Neuron (in vitro differentiated cells): ENCODE data around the gene TEDDM1.
"Not testable (repeated sequence)": the region's sequence is repeated elsewhere in the genome, so short reads cannot be mapped to it uniquely, and the experiment has no call there.

ENCODE experiments used
- H2AFZ ChIP-seq: one replicate; pipeline ENCODE4 v1.6.1; 2013; ENCODE audit warnings: low read depth, mild to moderate bottlenecking, inconsistent platforms, low read length, moderate library complexity
- H3K27me3 ChIP-seq: one replicate; pipeline ENCODE4 v1.6.1; 2013; ENCODE audit warnings: low read length; ENCODE audit not compliant: insufficient read depth
- H3K36me3 ChIP-seq: one replicate; pipeline ENCODE4 v1.6.1; 2013; ENCODE audit warnings: low read length; ENCODE audit not compliant: insufficient read depth
- H3K4me1 ChIP-seq: one replicate; pipeline ENCODE4 v1.6.1; 2013; ENCODE audit warnings: low read length; ENCODE audit not compliant: insufficient read depth
- H3K4me3 ChIP-seq: 2 replicates; pipeline ENCODE4 v1.5.1; 2013; ENCODE audit warnings: mild to moderate bottlenecking, low read length, moderate library complexity
- H3K9me3 ChIP-seq: one replicate; pipeline ENCODE4 v1.6.1; 2013; ENCODE audit warnings: low read length

The TEDDM1 gene

GRCh38 chr1:182400567-182400966 lies at the start of gene TEDDM1:
TSS of gene TEDDM1 (minus strand) at chr1:182400667. CDS start at chr1:182400485, 182 bp downstream.
- no peaks in the 10 kb centered on the region for H3K9me3 ChIP-seq
- no peaks in the 10 kb centered on the region for H3K36me3 ChIP-seq
- no peak within 1 kb of the TSS for H2AFZ ChIP-seq
- peaks cover 3% of the 10 kb centered on the region for H3K4me1 ChIP-seq
- no peak within 1 kb of the TSS for H3K4me3 ChIP-seq
- no peaks in the 10 kb centered on the region for H3K27me3 ChIP-seq

- H2AFZ ChIP-seq, result no peak within 1 kb of the TSS
- no peaks in the 10 kb centered on the region for H3K4me1 ChIP-seq
- no peaks in the 10 kb centered on the region for H3K36me3 ChIP-seq
- no peaks in the 10 kb centered on the region for H3K9me3 ChIP-seq
- no peak within 1 kb of the TSS for H3K4me3 ChIP-seq
- peaks cover 2% of the 10 kb centered on the region for H3K27me3 ChIP-seq
Observed at GRCh38 chr1:182450087-182450486, 49.6 kb upstream of the TEDDM1 start, which contains the start of gene RGSL1. TSS of gene RGSL1 (plus strand) at chr1:182450146. CDS start at chr1:182450166, 20 bp downstream.

GRCh38 chr1:182447660-182448059 lies 47.2 kb upstream of the TEDDM1 start:
- Histone ChIP-seq H3K36me3 (no peaks in the 10 kb centered on the region), H3K9me3 (no peaks in the 10 kb centered on the region), H3K4me3 (no peak overlapping the region), H3K4me1 (no peaks in the 10 kb centered on the region), H2AFZ (no peak overlapping the region), H3K27me3 (no peaks in the 10 kb centered on the region)

- H3K4me1 ChIP-seq, H3K27me3 ChIP-seq, H3K9me3 ChIP-seq, H3K36me3 ChIP-seq, H3K4me3 ChIP-seq, H2AFZ ChIP-seq: not testable (repeated sequence)
Observed at GRCh38 chr1:182447124-182447523, 46.7 kb upstream of the TEDDM1 start.

- Histone ChIP-seq H3K36me3 (no peaks in the 10 kb centered on the region), H2AFZ (no peak overlapping the region), H3K4me1 (no peaks in the 10 kb centered on the region), H3K4me3 (no peak overlapping the region), H3K27me3 (no peaks in the 10 kb centered on the region), H3K9me3 (no peaks in the 10 kb centered on the region)
Observed at GRCh38 chr1:182446033-182446669, 45.7 kb upstream of the TEDDM1 start.

GRCh38 chr1:182444497-182444896 lies 44.0 kb upstream of the TEDDM1 start:
- Histone ChIP-seq H3K27me3 (no peaks in the 10 kb centered on the region), H3K36me3 (no peaks in the 10 kb centered on the region), H3K9me3 (no peaks in the 10 kb centered on the region), H2AFZ (no peak overlapping the region), H3K4me3 (no peak overlapping the region), H3K4me1 (no peaks in the 10 kb centered on the region)

- H3K4me1 ChIP-seq, result no peaks in the 10 kb centered on the region
- H3K36me3 ChIP-seq, result no peaks in the 10 kb centered on the region
- H3K4me3 ChIP-seq, result no peak overlapping the region
- no peaks in the 10 kb centered on the region for H3K27me3 ChIP-seq
- H2AFZ ChIP-seq, result no peak overlapping the region
- peaks cover 3% of the 10 kb centered on the region for H3K9me3 ChIP-seq
Observed at GRCh38 chr1:182442333-182442732, 41.9 kb upstream of the TEDDM1 start.

- no peaks in the 10 kb centered on the region for H3K4me1 ChIP-seq
- H3K4me3 ChIP-seq, result no peak overlapping the region
- H3K9me3 ChIP-seq, result peaks cover 3% of the 10 kb centered on the region
- H2AFZ ChIP-seq, result no peak overlapping the region
- no peaks in the 10 kb centered on the region for H3K27me3 ChIP-seq
- H3K36me3 ChIP-seq, result no peaks in the 10 kb centered on the region
Observed at GRCh38 chr1:182441719-182442118, 41.3 kb upstream of the TEDDM1 start.

- H3K27me3 ChIP-seq, result no peaks in the 10 kb centered on the region
- no peaks in the 10 kb centered on the region for H3K4me1 ChIP-seq
- no peaks in the 10 kb centered on the region for H3K36me3 ChIP-seq
- no peak overlapping the region for H3K4me3 ChIP-seq
- H2AFZ ChIP-seq, result no peak overlapping the region
- peaks cover 3% of the 10 kb centered on the region for H3K9me3 ChIP-seq
Observed at GRCh38 chr1:182438326-182438725, 37.9 kb upstream of the TEDDM1 start.

GRCh38 chr1:182433580-182433979 lies 33.1 kb upstream of the TEDDM1 start:
- H3K27me3 ChIP-seq, result no peaks in the 10 kb centered on the region
- H3K36me3 ChIP-seq, result no peaks in the 10 kb centered on the region
- no peak overlapping the region for H2AFZ ChIP-seq
- H3K9me3 ChIP-seq, result peaks cover 3% of the 10 kb centered on the region
- no peaks in the 10 kb centered on the region for H3K4me1 ChIP-seq
- no peak overlapping the region for H3K4me3 ChIP-seq

- Histone ChIP-seq H3K36me3 (no peaks in the 10 kb centered on the region), H3K4me1 (no peaks in the 10 kb centered on the region), H3K9me3 (no peaks in the 10 kb centered on the region), H3K27me3 (peaks cover 4% of the 10 kb centered on the region), H3K4me3 (no peak overlapping the region), H2AFZ (no peak overlapping the region)
Observed at GRCh38 chr1:182431278-182431677, 30.8 kb upstream of the TEDDM1 start.

GRCh38 chr1:182430263-182431068 lies 30.0 kb upstream of the TEDDM1 start:
- H2AFZ ChIP-seq, result no peak overlapping the region
- H3K4me1 ChIP-seq, result no peaks in the 10 kb centered on the region
- no peaks in the 10 kb centered on the region for H3K9me3 ChIP-seq
- H3K4me3 ChIP-seq, result no peak overlapping the region
- peaks cover 4% of the 10 kb centered on the region for H3K27me3 ChIP-seq
- no peaks in the 10 kb centered on the region for H3K36me3 ChIP-seq

- H3K4me3 ChIP-seq, result no peak overlapping the region
- H3K27me3 ChIP-seq, result peaks cover 4% of the 10 kb centered on the region
- no peak overlapping the region for H2AFZ ChIP-seq
- no peaks in the 10 kb centered on the region for H3K9me3 ChIP-seq
- no peaks in the 10 kb centered on the region for H3K36me3 ChIP-seq
- no peaks in the 10 kb centered on the region for H3K4me1 ChIP-seq
Observed at GRCh38 chr1:182428043-182428442, 27.6 kb upstream of the TEDDM1 start.
